OCI-LY1 (cell line): Measurements from ENCODE around the gene ZFYVE26.

ENCODE experiments used
- H2AFZ ChIP-seq: fragments of 200-600 bp; sonication (generic), shearing (Covaris generic); 2 replicates; pipeline ENCODE4 v1.6.0; 2014; ENCODE audit warnings: antibody characterized with exemption, mild to moderate bottlenecking, low read length
- H3F3A ChIP-seq: fragments of 200-600 bp; sonication (generic), shearing (Covaris generic); 2 replicates; pipeline ENCODE4 v1.6.0; 2014; ENCODE audit warnings: mild to moderate bottlenecking, antibody characterized with exemption, low read length, moderate library complexity; ENCODE audit not compliant: insufficient read depth
- H3K27ac ChIP-seq: fragments of 200-600 bp; sonication (generic); 2 replicates; pipeline ENCODE4 v1.5.1; 2014; ENCODE audit warnings: low read length, mixed run types, mild to moderate bottlenecking, low read depth; ENCODE audit not compliant: poor library complexity, severe bottlenecking
- H3K27me3 ChIP-seq: fragments of 200-600 bp; sonication (generic); 2 replicates; pipeline ENCODE4 v1.6.0; 2014; ENCODE audit warnings: antibody characterized with exemption, mild to moderate bottlenecking, low read length, moderate library complexity; ENCODE audit not compliant: insufficient read depth
- H3K36me3 ChIP-seq: fragments of 200-600 bp; sonication (generic); 2 replicates; pipeline ENCODE4 v1.6.1; 2014; ENCODE audit warnings: mild to moderate bottlenecking, antibody characterized with exemption, low read length, moderate library complexity, mixed read lengths; ENCODE audit not compliant: insufficient read depth
- H3K4me1 ChIP-seq: fragments of 200-600 bp; sonication (generic); 2 replicates; pipeline ENCODE4 v1.5.1; 2014; ENCODE audit warnings: mild to moderate bottlenecking, low read length, moderate library complexity; ENCODE audit not compliant: insufficient read depth, severe bottlenecking
- H3K4me2 ChIP-seq: fragments of 200-600 bp; sonication (generic), shearing (Covaris generic); 2 replicates; pipeline ENCODE4 v1.6.1; 2014; ENCODE audit warnings: low read length
- H3K4me3 ChIP-seq: fragments of 200-600 bp; sonication (generic); 2 replicates; pipeline ENCODE4 v1.5.1; 2014; ENCODE audit warnings: low read length, low read depth, mild to moderate bottlenecking, mixed read lengths; ENCODE audit not compliant: poor library complexity, severe bottlenecking
- H3K79me2 ChIP-seq: fragments of 200-600 bp; shearing (Covaris generic); 2 replicates; pipeline ENCODE4 v1.6.1; 2016; ENCODE audit warnings: mixed run types, low read length, mixed read lengths; ENCODE audit not compliant: insufficient read depth
- H3K9ac ChIP-seq: fragments of 200-600 bp; sonication (generic), shearing (Covaris generic); 2 replicates; pipeline ENCODE4 v1.6.1; 2014; ENCODE audit warnings: mild to moderate bottlenecking, low read length, mixed read lengths
- H3K9me2 ChIP-seq: fragments of 200-600 bp; sonication (generic), shearing (Covaris generic); 2 replicates; pipeline ENCODE4 v1.6.1; 2014; ENCODE audit warnings: low read depth, mild to moderate bottlenecking, low read length, mixed read lengths
- H3K9me3 ChIP-seq: fragments of 200-600 bp; shearing (Covaris generic); 2 replicates; pipeline ENCODE4 v1.6.1; 2014; ENCODE audit warnings: low read length, mixed read lengths
- H4K20me1 ChIP-seq: fragments of 200-600 bp; sonication (generic), shearing (Covaris generic); 2 replicates; pipeline ENCODE4 v1.6.0; 2016; ENCODE audit warnings: mild to moderate bottlenecking, low read length; ENCODE audit not compliant: insufficient read depth
- EZH2 ChIP-seq: fragments of 200-600 bp; sonication (generic), shearing (Covaris generic); IDR thresholded peaks from 2 replicates; pipeline ENCODE4 v1.8.0; 2017; ENCODE audit warnings: borderline replicate concordance, mixed run types, mild to moderate bottlenecking, antibody characterized with exemption, low read length, moderate library complexity, mixed read lengths
- TF ChIP-seq, protein P1 (sequence below): fragments of 200-600 bp; sonication (generic), shearing (Covaris generic); IDR thresholded peaks from 2 replicates; pipeline ENCODE4 v1.5.1; 2017; ENCODE audit warnings: mild to moderate bottlenecking, antibody characterized with exemption, low read length, moderate library complexity, mixed read lengths

ZFYVE26 gene

DNA sequence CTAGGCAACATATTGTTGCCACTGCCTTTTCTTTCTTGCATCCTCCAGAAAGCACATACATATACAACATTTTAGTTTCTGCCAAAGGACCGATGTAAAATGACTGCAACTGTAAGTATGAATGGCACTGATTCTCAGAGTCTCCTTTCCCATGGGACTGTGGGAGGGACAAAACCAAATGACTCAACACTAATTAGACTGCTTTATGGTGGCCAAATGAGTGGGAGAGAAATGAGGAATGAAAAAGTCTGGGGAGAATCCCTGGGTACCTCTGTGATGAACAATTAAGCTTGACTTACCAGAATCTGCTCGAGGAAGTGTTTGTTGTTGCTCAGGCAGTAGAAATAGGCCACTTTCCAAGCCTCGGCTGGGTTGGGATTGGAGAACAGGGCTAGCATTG is 10.1 kb downstream of the ZFYVE26 start:
- Histone ChIP-seq H3K4me2 (no peak overlapping the region), H3K36me3 (peaks cover 91% of the 10 kb centered on the region), H3K4me1 (no peaks in the 10 kb centered on the region), H3K9me2 (no peaks in the 10 kb centered on the region), H2AFZ (no peak overlapping the region), H3K27ac (no peak overlapping the region), H3K27me3 (no peaks in the 10 kb centered on the region), H3K4me3 (no peak overlapping the region), H4K20me1 (no peaks in the 10 kb centered on the region), H3K9me3 (no peaks in the 10 kb centered on the region), H3F3A (no peaks in the 10 kb centered on the region), H3K9ac (no peak overlapping the region), H3K79me2 (no peaks in the 10 kb centered on the region)
- TF ChIP-seq, protein P1, sequence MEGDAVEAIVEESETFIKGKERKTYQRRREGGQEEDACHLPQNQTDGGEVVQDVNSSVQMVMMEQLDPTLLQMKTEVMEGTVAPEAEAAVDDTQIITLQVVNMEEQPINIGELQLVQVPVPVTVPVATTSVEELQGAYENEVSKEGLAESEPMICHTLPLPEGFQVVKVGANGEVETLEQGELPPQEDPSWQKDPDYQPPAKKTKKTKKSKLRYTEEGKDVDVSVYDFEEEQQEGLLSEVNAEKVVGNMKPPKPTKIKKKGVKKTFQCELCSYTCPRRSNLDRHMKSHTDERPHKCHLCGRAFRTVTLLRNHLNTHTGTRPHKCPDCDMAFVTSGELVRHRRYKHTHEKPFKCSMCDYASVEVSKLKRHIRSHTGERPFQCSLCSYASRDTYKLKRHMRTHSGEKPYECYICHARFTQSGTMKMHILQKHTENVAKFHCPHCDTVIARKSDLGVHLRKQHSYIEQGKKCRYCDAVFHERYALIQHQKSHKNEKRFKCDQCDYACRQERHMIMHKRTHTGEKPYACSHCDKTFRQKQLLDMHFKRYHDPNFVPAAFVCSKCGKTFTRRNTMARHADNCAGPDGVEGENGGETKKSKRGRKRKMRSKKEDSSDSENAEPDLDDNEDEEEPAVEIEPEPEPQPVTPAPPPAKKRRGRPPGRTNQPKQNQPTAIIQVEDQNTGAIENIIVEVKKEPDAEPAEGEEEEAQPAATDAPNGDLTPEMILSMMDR = no peak
- TF ChIP-seq EZH2 = no peak

DNA sequence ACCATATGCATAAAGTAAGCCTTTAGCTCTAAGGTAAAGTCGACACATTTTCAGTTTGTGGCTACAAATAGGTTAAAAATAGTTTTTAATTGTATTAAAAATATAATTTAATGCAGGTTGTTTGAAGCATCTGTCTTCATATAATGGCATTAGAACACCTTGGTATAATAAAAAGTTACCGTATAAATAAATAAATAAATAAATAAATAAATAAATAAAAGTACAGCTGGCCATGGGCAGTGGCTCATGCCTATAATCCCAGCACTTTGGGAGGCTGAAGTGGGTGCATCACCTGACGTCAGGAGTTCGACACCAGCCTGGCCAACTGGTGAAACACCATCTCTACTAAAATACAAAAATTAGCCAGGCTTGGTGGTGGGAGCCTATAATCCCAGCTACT is 15.6 kb downstream of the ZFYVE26 start:
- H2AFZ ChIP-seq = no peak overlapping the region
- no peaks in the 10 kb centered on the region for H3F3A ChIP-seq
- H3K4me3 ChIP-seq = no peak overlapping the region
- no peaks in the 10 kb centered on the region for H3K79me2 ChIP-seq
- no peaks in the 10 kb centered on the region for H3K4me1 ChIP-seq
- H3K36me3 ChIP-seq = peaks cover 81% of the 10 kb centered on the region
- no peak overlapping the region for H3K9ac ChIP-seq
- H3K4me2 ChIP-seq = no peak overlapping the region
- TF ChIP-seq, protein P1 = no peak
- TF ChIP-seq EZH2 = no peak
- no peak overlapping the region for H3K27ac ChIP-seq
- H3K9me3 ChIP-seq = no peaks in the 10 kb centered on the region
- no peaks in the 10 kb centered on the region for H3K27me3 ChIP-seq
- H3K9me2 ChIP-seq = no peaks in the 10 kb centered on the region
- no peaks in the 10 kb centered on the region for H4K20me1 ChIP-seq

DNA sequence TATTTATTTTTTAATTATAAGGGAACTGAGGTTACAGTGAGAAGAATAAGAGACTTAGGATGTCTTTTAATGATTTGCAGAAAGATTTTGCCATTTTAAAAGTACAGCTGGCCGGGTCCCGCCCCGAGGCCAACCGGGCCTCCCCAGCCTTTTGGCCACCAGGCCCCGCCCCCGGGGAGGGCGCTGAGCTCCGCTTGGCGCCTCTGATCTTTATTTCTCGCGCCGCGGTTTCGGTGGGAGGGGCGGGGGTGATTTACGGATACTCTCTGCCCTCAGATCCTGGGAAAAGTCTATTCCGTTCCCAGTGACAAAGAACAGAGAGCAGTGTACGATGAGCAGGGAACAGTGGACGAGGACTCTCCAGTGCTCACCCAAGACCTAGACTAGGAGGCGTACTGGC is 17.7 kb downstream of the ZFYVE26 start:
- H3K27ac ChIP-seq = no peak overlapping the region

DNA sequence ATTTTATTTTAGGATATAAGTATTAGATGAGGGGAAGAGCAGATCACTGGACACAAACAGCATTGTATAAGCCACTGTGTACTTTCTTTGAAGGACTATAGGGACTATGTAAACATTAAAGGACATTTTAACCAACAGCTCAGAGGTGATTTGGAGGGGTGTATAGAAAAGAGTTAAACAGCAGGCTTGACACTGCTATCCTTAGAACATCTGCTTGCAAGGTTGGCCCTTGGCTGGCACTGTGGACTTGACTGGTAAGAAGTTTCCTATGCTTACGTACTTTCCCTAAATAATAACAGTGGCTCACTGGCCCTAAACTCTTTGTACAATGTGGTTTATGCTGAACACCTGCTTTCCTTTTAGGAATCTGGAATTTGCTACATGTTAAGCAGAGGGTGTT is 28.7 kb downstream of the ZFYVE26 start:
- Histone ChIP-seq H3K4me1 (no peaks in the 10 kb centered on the region), H3K4me2 (no peak overlapping the region), H3K79me2 (no peaks in the 10 kb centered on the region), H3K27ac (no peak overlapping the region), H3K27me3 (no peaks in the 10 kb centered on the region), H3K9me2 (no peaks in the 10 kb centered on the region), H4K20me1 (no peaks in the 10 kb centered on the region), H3K4me3 (no peak overlapping the region), H2AFZ (no peak overlapping the region), H3K36me3 (peaks cover 90% of the 10 kb centered on the region), H3F3A (no peaks in the 10 kb centered on the region), H3K9me3 (no peaks in the 10 kb centered on the region), H3K9ac (no peak overlapping the region)
- no peak for TF ChIP-seq EZH2
- TF ChIP-seq, protein P1 = no peak

More for the DNA sequence above, 17.7 kb downstream of the ZFYVE26 start:
- H3K4me1 ChIP-seq = no peaks in the 10 kb centered on the region
- H3K9me3 ChIP-seq = no peaks in the 10 kb centered on the region
- no peaks in the 10 kb centered on the region for H3K9me2 ChIP-seq
- peaks cover 80% of the 10 kb centered on the region for H3K36me3 ChIP-seq
- H3F3A ChIP-seq = no peaks in the 10 kb centered on the region
- no peak overlapping the region for H3K4me3 ChIP-seq
- no peaks in the 10 kb centered on the region for H3K27me3 ChIP-seq
- no peaks in the 10 kb centered on the region for H4K20me1 ChIP-seq
- H2AFZ ChIP-seq = no peak overlapping the region
- no peak for TF ChIP-seq EZH2
- H3K4me2 ChIP-seq = no peak overlapping the region
- H3K9ac ChIP-seq = no peak overlapping the region
- H3K79me2 ChIP-seq = no peaks in the 10 kb centered on the region
